Stimulated activated CD8-positive, alpha-beta memory T cell treated with anti-CD3 and anti-CD28 coated beads, Interleukin-12 subunit alpha, Interleukin-12 subunit beta, amount 100 ng/mL, for 4 hours (primary cell): ENCODE results near the gene PRORP.
A peak's percentile ranks its signal among the peaks of the same experiment; 100 is the strongest.
"Not testable (repeated sequence)": the region's sequence is repeated elsewhere in the genome, so short reads cannot be mapped to it uniquely, and the experiment has no call there.

ENCODE experiments used
- DNase-seq: peaks from one replicate; pipeline ENCODE4 v3.0.0-alpha.2; 2020; ENCODE audit warnings: low read depth

The PRORP gene

GRCh38 chr14:35121887-35122695 is at the start of gene PRORP, which contains the start of gene PPP2R3C:
Gene PRORP, plus strand, starts transcription at chr14:35122552. Its CDS starts 694 bp downstream, at chr14:35123246.
Gene PPP2R3C, minus strand, starts transcription at chr14:35121990. Its CDS starts 31 bp downstream, at chr14:35121959.
- DNase-seq, result peak; percentile 74

- DNase-seq, result no peak
These were observed 48.9 kb upstream of the PRORP start for GRCh38 chr14:35073486-35073885.

GRCh38 chr14:35078082-35078481 is 44.3 kb upstream of the PRORP start:
- DNase-seq, result no peak

- DNase-seq, result no peak
These were observed 42.6 kb upstream of the PRORP start for GRCh38 chr14:35079742-35080141.

- no peak for DNase-seq
These were observed 38.7 kb upstream of the PRORP start for GRCh38 chr14:35083530-35084150.

- no peak for DNase-seq
These were observed 36.9 kb upstream of the PRORP start for GRCh38 chr14:35085441-35085840.

- no peak for DNase-seq
These were observed 33.8 kb upstream of the PRORP start for GRCh38 chr14:35088514-35088913.

GRCh38 chr14:35094645-35095044 is 27.7 kb upstream of the PRORP start:
- DNase-seq, result not testable (repeated sequence)

GRCh38 chr14:35107866-35108265 is 14.5 kb upstream of the PRORP start:
- no peak for DNase-seq

- no peak for DNase-seq
These were observed 9.7 kb upstream of the PRORP start for GRCh38 chr14:35112641-35113040.

GRCh38 chr14:35113308-35113950 is 8.9 kb upstream of the PRORP start:
- DNase-seq, result no peak

- no peak for DNase-seq
These were observed 8.3 kb upstream of the PRORP start for GRCh38 chr14:35114036-35114435.

- no peak for DNase-seq
These were observed 6.1 kb upstream of the PRORP start for GRCh38 chr14:35116242-35116641.

GRCh38 chr14:35117112-35117511 is 5.2 kb upstream of the PRORP start:
- DNase-seq, result no peak

- DNase-seq, result no peak
These were observed 1.1 kb upstream of the PRORP start for GRCh38 chr14:35121026-35121886.

GRCh38 chr14:35122696-35123387 is 490 bp downstream of the PRORP start:
- DNase-seq, result no peak

- DNase-seq, result no peak
These were observed 994 bp downstream of the PRORP start for GRCh38 chr14:35123388-35123703.

- no peak for DNase-seq
These were observed 1.8 kb downstream of the PRORP start for GRCh38 chr14:35124127-35124526.

- no peak for DNase-seq
These were observed 11.4 kb downstream of the PRORP start for GRCh38 chr14:35133542-35134328.

GRCh38 chr14:35134329-35135123 is 12.2 kb downstream of the PRORP start:
- DNase-seq, result no peak
